Kidney epithelial cell (primary cell): ENCODE measurements around the gene MINPP1. TPM values are rescaled to one million over a fixed set of nuclear protein-coding genes. Genes with fewer than 3 reads are reported as not detected.
"Not testable (repeated sequence)": the region's sequence is repeated elsewhere in the genome, so short reads cannot be mapped to it uniquely, and the experiment has no call there.

Source experiments
- DNase-seq: peaks from one replicate; pipeline ENCODE4 v3.0.0-alpha.2; 2010; ENCODE audit warnings: low read depth
- H3K27me3 ChIP-seq: 2 replicates; pipeline ENCODE4 v1.6.0; 2011; ENCODE audit warnings: low read length; ENCODE audit not compliant: control insufficient read depth, insufficient read depth
- H3K36me3 ChIP-seq: 2 replicates; pipeline ENCODE4 v1.5.1; 2011; ENCODE audit warnings: low read length; ENCODE audit not compliant: control insufficient read depth, insufficient read depth
- H3K4me3 ChIP-seq: 2 replicates; pipeline ENCODE4 v1.5.1; 2011; ENCODE audit warnings: low read depth, mild to moderate bottlenecking, control low read depth, low read length
- total RNA-seq: library from RNA; depleted of rRNA; stranded (reverse); fragments of >200 nt; gene quantifications from 2 replicates; pipeline ENCODE4 v1.2.3, GENCODE V29; 2015
- TF ChIP-seq, protein P1 (sequence below): IDR thresholded peaks from 2 replicates; pipeline ENCODE4 v1.5.1; 2011; ENCODE audit warnings: mild to moderate bottlenecking, moderate library complexity, low read length, control low read depth, inconsistent platforms; ENCODE audit not compliant: insufficient read depth, poor library complexity, severe bottlenecking

The MINPP1 gene
- total RNA-seq, 1 donor from 2014 or later: 26.9 TPM

DNA sequence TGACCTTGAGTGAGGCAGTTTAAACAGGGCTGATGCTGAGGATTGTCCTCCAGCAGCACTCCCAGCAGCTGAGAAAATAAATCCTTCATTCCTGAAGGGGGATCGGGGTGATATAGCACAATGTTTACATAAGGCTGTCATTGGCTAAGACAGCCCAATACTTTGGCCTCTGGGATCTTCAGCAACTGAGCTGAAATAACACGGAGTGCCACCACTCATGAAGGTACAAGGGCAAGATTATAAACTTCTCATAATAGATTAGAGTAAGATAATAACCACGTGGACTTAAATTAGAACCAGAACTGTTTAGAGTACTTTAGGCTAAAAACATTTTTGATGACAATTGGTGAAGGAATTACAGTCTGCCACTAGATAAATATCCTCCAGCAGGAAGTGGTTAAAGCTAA is 85.0 kb downstream of the MINPP1 start:
- Histone ChIP-seq H3K36me3 (no peaks in the 10 kb centered on the region), H3K4me3 (no peak overlapping the region), H3K27me3 (no peaks in the 10 kb centered on the region)
- DNase-seq: no peak
- TF ChIP-seq, protein P1, sequence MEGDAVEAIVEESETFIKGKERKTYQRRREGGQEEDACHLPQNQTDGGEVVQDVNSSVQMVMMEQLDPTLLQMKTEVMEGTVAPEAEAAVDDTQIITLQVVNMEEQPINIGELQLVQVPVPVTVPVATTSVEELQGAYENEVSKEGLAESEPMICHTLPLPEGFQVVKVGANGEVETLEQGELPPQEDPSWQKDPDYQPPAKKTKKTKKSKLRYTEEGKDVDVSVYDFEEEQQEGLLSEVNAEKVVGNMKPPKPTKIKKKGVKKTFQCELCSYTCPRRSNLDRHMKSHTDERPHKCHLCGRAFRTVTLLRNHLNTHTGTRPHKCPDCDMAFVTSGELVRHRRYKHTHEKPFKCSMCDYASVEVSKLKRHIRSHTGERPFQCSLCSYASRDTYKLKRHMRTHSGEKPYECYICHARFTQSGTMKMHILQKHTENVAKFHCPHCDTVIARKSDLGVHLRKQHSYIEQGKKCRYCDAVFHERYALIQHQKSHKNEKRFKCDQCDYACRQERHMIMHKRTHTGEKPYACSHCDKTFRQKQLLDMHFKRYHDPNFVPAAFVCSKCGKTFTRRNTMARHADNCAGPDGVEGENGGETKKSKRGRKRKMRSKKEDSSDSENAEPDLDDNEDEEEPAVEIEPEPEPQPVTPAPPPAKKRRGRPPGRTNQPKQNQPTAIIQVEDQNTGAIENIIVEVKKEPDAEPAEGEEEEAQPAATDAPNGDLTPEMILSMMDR: no peak

DNA sequence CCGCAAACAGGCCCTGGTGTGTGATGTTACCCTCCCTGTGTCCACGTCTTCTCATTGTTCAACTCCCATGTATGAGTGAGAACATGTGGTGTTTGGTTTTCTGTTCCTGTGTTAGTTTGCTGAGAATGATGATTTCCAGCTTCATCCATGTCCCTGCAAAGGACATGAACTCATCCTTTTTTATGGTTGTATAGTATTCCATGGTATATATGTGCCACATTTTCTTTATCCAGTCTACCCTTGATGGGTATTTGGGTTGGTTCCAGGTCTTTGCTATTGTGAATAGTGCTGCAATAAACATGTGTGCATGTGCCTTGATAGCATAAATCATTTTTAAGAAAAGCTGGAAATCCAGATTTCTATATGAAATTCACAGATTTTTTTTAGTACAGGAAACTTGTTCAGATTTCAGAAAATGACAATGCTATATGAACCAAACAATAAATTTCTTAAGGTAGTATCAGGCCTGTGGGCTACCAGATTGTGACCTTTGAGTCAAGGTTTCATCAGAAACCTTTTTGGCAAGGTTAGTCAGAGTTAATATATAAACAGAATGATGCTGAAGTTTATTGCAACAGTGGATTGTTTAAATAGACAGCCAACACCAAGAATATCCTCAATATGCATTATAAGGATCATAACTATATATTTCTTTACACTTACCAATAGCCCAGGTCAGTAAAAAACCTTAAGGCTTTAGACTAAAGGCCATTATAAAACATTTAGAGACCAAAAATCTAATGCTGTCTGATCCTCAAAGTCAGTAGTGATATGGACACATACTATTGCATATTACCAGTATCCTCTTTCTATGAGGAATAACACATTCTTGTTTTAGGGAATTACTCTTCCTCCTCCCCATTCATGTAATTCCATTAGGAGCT is 86.3 kb downstream of the MINPP1 start:
- Histone ChIP-seq H3K36me3 (no peaks in the 10 kb centered on the region), H3K4me3 (no peak overlapping the region), H3K27me3 (no peaks in the 10 kb centered on the region)
- TF ChIP-seq, protein P1: no peak
- no peak for DNase-seq

DNA sequence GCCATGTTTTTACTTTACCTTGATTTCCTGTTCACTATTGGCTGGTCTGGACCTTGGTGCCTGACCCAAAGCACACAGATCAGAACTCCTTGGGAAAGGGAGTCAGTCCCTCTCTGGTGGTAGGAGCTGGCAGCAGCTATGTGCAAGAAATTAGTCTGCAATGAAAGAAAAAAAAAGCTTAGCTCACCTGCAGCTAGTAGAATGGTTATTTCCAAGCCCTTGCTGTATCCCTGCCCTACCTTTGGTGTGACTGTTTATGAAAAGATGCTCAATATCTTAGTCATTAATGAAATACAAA is 86.8 kb downstream of the MINPP1 start:
- Histone ChIP-seq H3K4me3 (no peak overlapping the region), H3K36me3 (no peaks in the 10 kb centered on the region), H3K27me3 (no peaks in the 10 kb centered on the region)
- no peak for DNase-seq
- TF ChIP-seq, protein P1: no peak

DNA sequence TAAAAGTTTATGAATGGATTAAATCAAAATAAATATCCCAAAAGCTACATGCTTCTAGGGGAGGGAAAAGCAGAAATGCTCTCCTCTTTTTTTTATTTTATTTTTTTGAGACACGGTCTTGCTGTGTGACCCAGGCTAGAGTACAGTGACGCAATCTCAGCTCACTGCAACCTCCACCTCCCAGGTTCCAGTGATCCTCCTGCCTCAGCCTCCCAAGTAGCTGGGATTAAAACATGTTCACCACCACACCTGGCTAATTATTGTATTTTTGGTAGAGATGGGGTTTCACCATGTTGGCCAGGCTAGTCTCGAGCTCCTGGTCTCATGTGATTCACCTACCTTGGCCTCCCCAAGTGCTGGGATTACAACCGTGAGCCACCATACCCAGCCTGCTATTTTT is 88.2 kb downstream of the MINPP1 start:
- not testable (repeated sequence) for H3K36me3 ChIP-seq, H3K4me3 ChIP-seq, DNase-seq, H3K27me3 ChIP-seq

DNA sequence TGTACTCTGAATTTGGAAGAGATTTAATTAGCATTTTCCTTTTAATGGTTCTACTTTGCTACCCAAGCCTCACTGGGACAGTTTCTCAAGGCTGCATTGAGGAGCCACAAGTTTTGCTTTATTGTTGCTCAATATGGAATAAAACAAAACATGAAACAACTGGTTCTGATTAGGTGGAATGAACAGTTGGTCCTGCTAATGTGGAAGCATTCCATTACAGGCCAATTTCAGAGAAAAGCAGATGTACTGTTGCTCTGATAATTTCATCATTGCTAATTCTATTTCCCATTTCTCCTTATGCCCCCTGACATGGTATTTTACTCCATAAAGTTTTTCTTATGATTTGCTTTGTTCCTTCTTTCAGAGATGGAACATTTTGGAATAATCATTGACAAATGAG is 89.0 kb downstream of the MINPP1 start:
- DNase-seq: no peak
- Histone ChIP-seq H3K36me3 (no peaks in the 10 kb centered on the region), H3K4me3 (no peak overlapping the region), H3K27me3 (no peaks in the 10 kb centered on the region)
- TF ChIP-seq, protein P1: no peak

DNA sequence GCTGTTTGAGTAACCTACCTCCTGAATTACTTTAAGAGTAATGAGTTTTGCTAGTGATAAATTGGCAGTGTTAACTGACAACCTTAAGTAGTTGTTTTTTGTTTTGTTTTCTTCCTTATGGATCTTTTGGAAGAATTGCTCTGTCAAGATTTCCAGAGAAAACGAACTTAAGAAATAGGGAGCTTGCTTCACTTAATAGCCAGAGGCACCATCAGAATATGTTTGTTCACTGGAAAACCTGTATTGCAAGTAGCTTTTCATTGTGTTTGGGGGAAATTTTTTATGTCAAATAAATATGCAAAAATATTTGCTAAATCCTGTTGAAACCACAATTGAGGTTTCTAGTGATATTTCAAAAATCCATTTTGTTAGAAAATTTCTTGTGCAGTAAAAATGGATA is 89.5 kb downstream of the MINPP1 start:
- DNase-seq: no peak
- Histone ChIP-seq H3K4me3 (no peak overlapping the region), H3K27me3 (no peaks in the 10 kb centered on the region), H3K36me3 (no peaks in the 10 kb centered on the region)
- TF ChIP-seq, protein P1: no peak
